KMS-11 (cell line): Measurements from ENCODE around the gene CTCF.

Experiments
- H2AFZ ChIP-seq: fragments of 200-600 bp; sonication (generic); 2 replicates; pipeline ENCODE4 v1.6.1; 2016; ENCODE audit warnings: antibody characterized with exemption, mixed run types, low read depth
- H3K27ac ChIP-seq: fragments of 200-600 bp; sonication (generic); 2 replicates; pipeline ENCODE4 v1.6.1; 2016; ENCODE audit warnings: mild to moderate bottlenecking, mixed run types
- H3K27me3 ChIP-seq: fragments of 200-600 bp; sonication (generic); 2 replicates; pipeline ENCODE4 v1.6.1; 2017; ENCODE audit warnings: mild to moderate bottlenecking, low read depth, mixed run types, moderate library complexity; ENCODE audit not compliant: insufficient read depth
- H3K36me3 ChIP-seq: fragments of 200-600 bp; sonication (generic); 2 replicates; pipeline ENCODE4 v1.6.1; 2017; ENCODE audit warnings: mild to moderate bottlenecking, mixed run types; ENCODE audit not compliant: insufficient read depth
- H3K4me1 ChIP-seq: fragments of 200-600 bp; sonication (generic); 2 replicates; pipeline ENCODE4 v1.6.1; 2016; ENCODE audit warnings: mild to moderate bottlenecking, low read depth, mixed run types; ENCODE audit not compliant: poor library complexity, severe bottlenecking
- H3K4me2 ChIP-seq: fragments of 200-600 bp; sonication (generic); 2 replicates; pipeline ENCODE4 v1.7.0; 2016; ENCODE audit warnings: mild to moderate bottlenecking, mixed run types
- H3K4me3 ChIP-seq: fragments of 200-600 bp; sonication (generic); IDR thresholded peaks from 2 replicates; pipeline ENCODE4 v1.6.1; 2017; ENCODE audit warnings: low read depth, low read length, mixed read lengths; ENCODE audit not compliant: insufficient read depth
- H3K79me2 ChIP-seq: fragments of 200-600 bp; sonication (generic); 2 replicates; pipeline ENCODE4 v1.6.1; 2016; ENCODE audit warnings: low read depth, mixed run types; ENCODE audit not compliant: insufficient read depth
- H3K9ac ChIP-seq: fragments of 200-600 bp; sonication (generic); 2 replicates; pipeline ENCODE4 v1.6.1; 2016; ENCODE audit warnings: mild to moderate bottlenecking, mixed run types
- H4K20me1 ChIP-seq: fragments of 200-600 bp; sonication (generic); 2 replicates; pipeline ENCODE4 v1.6.1; 2016; ENCODE audit warnings: mild to moderate bottlenecking, mixed run types; ENCODE audit not compliant: insufficient read depth
- CTCF ChIP-seq: fragments of 200-600 bp; sonication (generic); conservative IDR thresholded peaks from 2 replicates; pipeline ENCODE4 v1.6.1; 2017; ENCODE audit warnings: low read depth, mild to moderate bottlenecking, antibody characterized with exemption, low read length, moderate library complexity, mixed read lengths

The CTCF gene

GRCh38 chr16:67549936-67550335 is 12.4 kb upstream of the CTCF start:
- no peak for TF ChIP-seq CTCF
- no peak overlapping the region for H3K4me3 ChIP-seq
- peaks cover 25% of the 10 kb centered on the region for H3K4me1 ChIP-seq
- H4K20me1 ChIP-seq: no peaks in the 10 kb centered on the region
- no peak overlapping the region for H3K27ac ChIP-seq
- no peak overlapping the region for H3K4me2 ChIP-seq
- H3K27me3 ChIP-seq: no peaks in the 10 kb centered on the region
- H3K36me3 ChIP-seq: no peaks in the 10 kb centered on the region
- no peak overlapping the region for H3K9ac ChIP-seq
- H2AFZ ChIP-seq: no peak overlapping the region
- H3K79me2 ChIP-seq: no peaks in the 10 kb centered on the region

GRCh38 chr16:67551091-67551490 is 11.2 kb upstream of the CTCF start:
- Histone ChIP-seq H3K36me3 (no peaks in the 10 kb centered on the region), H2AFZ (no peak overlapping the region), H3K4me2 (no peak overlapping the region), H4K20me1 (no peaks in the 10 kb centered on the region), H3K9ac (no peak overlapping the region), H3K4me3 (no peak overlapping the region), H3K27ac (no peak overlapping the region), H3K27me3 (no peaks in the 10 kb centered on the region), H3K79me2 (no peaks in the 10 kb centered on the region), H3K4me1 (peaks cover 25% of the 10 kb centered on the region)
- TF ChIP-seq CTCF: no peak

- H3K79me2 ChIP-seq: no peaks in the 10 kb centered on the region
- H3K27ac ChIP-seq: no peak overlapping the region
- no peak overlapping the region for H3K4me2 ChIP-seq
- no peak for TF ChIP-seq CTCF
- H3K4me1 ChIP-seq: peaks cover 18% of the 10 kb centered on the region
- no peaks in the 10 kb centered on the region for H3K27me3 ChIP-seq
- no peaks in the 10 kb centered on the region for H4K20me1 ChIP-seq
- H3K36me3 ChIP-seq: no peaks in the 10 kb centered on the region
- no peak overlapping the region for H3K4me3 ChIP-seq
- H2AFZ ChIP-seq: no peak overlapping the region
- no peak overlapping the region for H3K9ac ChIP-seq
These were observed 10.4 kb upstream of the CTCF start for GRCh38 chr16:67551972-67552371.

- Histone ChIP-seq H3K27me3 (no peaks in the 10 kb centered on the region), H3K9ac (no peak overlapping the region), H2AFZ (no peak overlapping the region), H4K20me1 (no peaks in the 10 kb centered on the region), H3K79me2 (no peaks in the 10 kb centered on the region), H3K4me1 (peaks cover 13% of the 10 kb centered on the region), H3K4me3 (no peak overlapping the region), H3K27ac (no peak overlapping the region), H3K4me2 (no peak overlapping the region), H3K36me3 (no peaks in the 10 kb centered on the region)
- no peak for TF ChIP-seq CTCF
These were observed 9.8 kb upstream of the CTCF start for GRCh38 chr16:67552476-67552875.

- Histone ChIP-seq H4K20me1 (no peaks in the 10 kb centered on the region), H3K79me2 (no peaks in the 10 kb centered on the region), H3K27ac (no peak overlapping the region), H3K36me3 (no peaks in the 10 kb centered on the region), H3K9ac (no peak overlapping the region), H3K27me3 (no peaks in the 10 kb centered on the region), H3K4me3 (no peak overlapping the region), H3K4me1 (peaks cover 8% of the 10 kb centered on the region), H3K4me2 (no peak overlapping the region), H2AFZ (no peak overlapping the region)
- TF ChIP-seq CTCF: no peak
These were observed 6.5 kb upstream of the CTCF start for GRCh38 chr16:67555795-67556212.
